ENCODE results near the gene OLFM2. TPM values are rescaled to one million over a fixed set of nuclear protein-coding genes. Genes with fewer than 3 reads are reported as not detected.

OLFM2 gene
- total RNA-seq, 1 experiment from 2014 or later, result 19.9 TPM

DNA sequence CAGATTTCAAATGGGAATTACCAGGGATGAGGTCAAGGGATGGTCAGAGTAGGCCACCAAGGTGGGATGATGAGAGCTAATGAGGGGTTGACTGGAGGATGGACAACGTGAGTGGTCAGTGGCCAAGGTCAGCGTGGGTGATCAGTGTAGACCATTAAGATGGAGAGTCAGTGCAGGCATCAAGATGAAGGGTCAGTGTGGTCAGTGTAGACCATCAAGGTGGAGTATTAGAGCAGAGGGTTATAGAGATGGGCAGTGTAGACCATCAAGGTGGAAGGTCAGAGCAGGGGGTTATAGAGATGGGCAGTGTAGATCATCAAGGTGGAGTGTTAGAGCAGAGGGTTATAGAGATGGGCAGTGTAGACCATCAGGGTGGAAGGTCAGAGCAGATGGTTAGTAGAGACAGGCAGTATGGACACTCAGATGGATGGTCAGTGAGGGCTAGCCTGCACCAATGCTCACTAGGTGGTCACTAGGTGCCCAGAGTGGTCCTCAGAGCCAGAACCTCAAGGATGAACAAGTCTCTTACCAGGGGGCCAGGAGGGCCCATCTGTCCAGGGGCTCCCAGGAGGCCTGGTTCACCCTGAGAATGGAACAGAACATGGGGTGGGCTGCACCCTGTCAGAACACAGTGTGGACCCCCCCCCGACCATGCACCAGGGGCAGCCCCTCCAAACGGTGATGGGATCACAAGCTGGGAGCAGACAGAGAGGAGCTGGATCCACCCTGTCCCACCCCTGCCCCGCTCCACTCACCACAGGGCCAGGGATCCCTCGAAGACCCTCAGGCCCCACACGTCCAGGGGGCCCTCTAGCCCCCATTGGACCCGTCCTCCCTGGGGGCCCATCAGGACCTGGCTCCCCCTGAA, 32.7 kb upstream of the OLFM2 start:
- Histone ChIP-seq H4K20me1 (ENCODE audit: insufficient read depth) (no peaks in the 10 kb centered on the region), H3K9ac (ENCODE audit: low read length) (no peak overlapping the region), H3K4me2 (ENCODE audit: low read length) (no peak overlapping the region), H3K27me3 (ENCODE audit: insufficient read depth, low read length) (no peaks in the 10 kb centered on the region), H3K27ac (ENCODE audit: low read depth, low read length) (no peak overlapping the region), H3K9me3 (ENCODE audit: control insufficient read depth in 1 of 2, insufficient read depth in 1 of 2, low read depth in 1 of 2, low read length in 2 of 2) (no peaks in the 10 kb centered on the region), H2AFZ (ENCODE audit: low read depth, low read length, poor library complexity, severe bottlenecking) (no peak overlapping the region), H3K36me3 (ENCODE audit: control insufficient read depth in 1 of 2, insufficient read depth in 2 of 2, low read length in 2 of 2) (no peaks in the 10 kb centered on the region), H3K79me2 (ENCODE audit: insufficient read depth, low read length) (no peaks in the 10 kb centered on the region), H3K9me2 (ENCODE audit: insufficient read depth) (no peaks in the 10 kb centered on the region), H3K4me1 (ENCODE audit: control insufficient read depth in 1 of 2, insufficient read depth in 2 of 2, low read length in 2 of 2) (no peaks in the 10 kb centered on the region), H3K4me3 (replicated peaks in 1 of 2; ENCODE audit: low read depth in 1 of 2, low read length in 2 of 2) (no peak overlapping the region)
- BruUV-seq (replicated peaks), result no TSS peak
- intact Hi-C loops (cut with micrococcal nuclease), result no loop called here
- ChIA-PET RAD21 (ENCODE audit: low non-redundant PET in 1 of 2, low total read pairs in 2 of 2, uncharacterized antibody in 2 of 2, unreplicated experiment in 2 of 2) (no interaction called here), CTCF (no interaction called here), POLR2A (no interaction called here)
- DNase-seq (ENCODE audit: low read depth, low spot score) (no peak), ATAC-seq (no peak)
- no peak for TF ChIP-seq JUND (IDR thresholded peaks at IDR 0.05)
- no peak for TF ChIP-seq SP1 (IDR thresholded peaks at IDR 0.05; ENCODE audit: low read depth)
- no peak for TF ChIP-seq EZH2phosphoT487 (IDR thresholded peaks at IDR 0.05; ENCODE audit: borderline replicate concordance)
- TF ChIP-seq YY1 (IDR thresholded peaks at IDR 0.05; ENCODE audit: extremely low read depth, insufficient replicate concordance, low read depth, low read length), result no peak
- no peak for TF ChIP-seq FOSL1 (IDR thresholded peaks at IDR 0.05; ENCODE audit: low read depth)
- no peak for TF ChIP-seq EZH2 (IDR thresholded peaks at IDR 0.05)
- TF ChIP-seq MAX (IDR thresholded peaks at IDR 0.05), result no peak
- TF ChIP-seq, protein P1, sequence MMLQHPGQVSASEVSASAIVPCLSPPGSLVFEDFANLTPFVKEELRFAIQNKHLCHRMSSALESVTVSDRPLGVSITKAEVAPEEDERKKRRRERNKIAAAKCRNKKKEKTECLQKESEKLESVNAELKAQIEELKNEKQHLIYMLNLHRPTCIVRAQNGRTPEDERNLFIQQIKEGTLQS (IDR thresholded peaks at IDR 0.05), result no peak
- TF ChIP-seq POLR2A (IDR thresholded peaks at IDR 0.05; ENCODE audit: borderline replicate concordance, extremely low read depth, insufficient read depth, insufficient read length), result no peak
- TF ChIP-seq POLR2AphosphoS5 (IDR thresholded peaks at IDR 0.05; ENCODE audit: low read depth, low read length), result no peak
- TF ChIP-seq SIN3A (IDR thresholded peaks at IDR 0.05; ENCODE audit: low read depth), result no peak
- no peak for TF ChIP-seq CEBPB (IDR thresholded peaks at IDR 0.05; ENCODE audit: low read depth)
- TF ChIP-seq ZNF274 (IDR thresholded peaks at IDR 0.05; ENCODE audit: low read depth, low read length), result no peak
